ENCODE measurements around the gene SPSB4.

The SPSB4 gene

GRCh38 chr3:141087778-141088130, 36.6 kb downstream of the SPSB4 start:
- Histone ChIP-seq H3K27ac (ENCODE audit: extremely low read depth, low read depth, low read length) (no peak overlapping the region), H3K4me1 (ENCODE audit: control insufficient read depth, insufficient read depth, low read length) (no peaks in the 10 kb centered on the region), H3K9me3 (ENCODE audit: control insufficient read depth, insufficient read depth, low read depth, low read length) (no peaks in the 10 kb centered on the region), H3K36me3 (ENCODE audit: control insufficient read depth in 2 of 2, insufficient read depth in 1 of 2, low read length in 2 of 2) (no peaks in the 10 kb centered on the region), H3K4me3 (ENCODE audit: low read depth, low read length) (no peak overlapping the region)
- TF ChIP-seq ZNF274 (IDR thresholded peaks at IDR 0.05; ENCODE audit: low read length) (no peak), ZNF274 (tag by site-specific recombination; IDR thresholded peaks at IDR 0.05; ENCODE audit: borderline replicate concordance) (no peak), ZNF133 (tag by site-specific recombination; IDR thresholded peaks at IDR 0.05) (no peak), BCL6B (tag by site-specific recombination; IDR thresholded peaks at IDR 0.05) (no peak), SALL2 (tag by site-specific recombination; IDR thresholded peaks at IDR 0.05; ENCODE audit: borderline replicate concordance) (no peak), AEBP2 (tag by site-specific recombination; IDR thresholded peaks at IDR 0.05; ENCODE audit: borderline replicate concordance) (no peak), ZNF777 (tag by site-specific recombination; IDR thresholded peaks at IDR 0.05; ENCODE audit: borderline replicate concordance) (no peak), ZSCAN16 (tag by site-specific recombination; IDR thresholded peaks at IDR 0.05) (no peak), ZNF175 (tag by site-specific recombination; IDR thresholded peaks at IDR 0.05) (no peak), ZNF24 (tag by site-specific recombination; IDR thresholded peaks at IDR 0.05) (no peak), SP7 (tag by site-specific recombination; IDR thresholded peaks at IDR 0.05) (no peak), REST (tag by site-specific recombination; IDR thresholded peaks at IDR 0.05) (no peak), GFI1B (tag by site-specific recombination; IDR thresholded peaks at IDR 0.05) (no peak), ELK4 (IDR thresholded peaks at IDR 0.05; ENCODE audit: borderline replicate concordance, low read depth, low read length) (no peak)
- ChIA-PET POLR2A (no interaction called here), CTCF (interaction anchor here (0.6 kb wide), 1 partner anchor 36 kb away, joined by 4 read pairs; no protein-coding TSS in a partner anchor)

- Histone ChIP-seq H3K4me1 (ENCODE audit: control insufficient read depth, insufficient read depth, low read length) (no peaks in the 10 kb centered on the region), H3K4me3 (ENCODE audit: low read depth, low read length) (no peak overlapping the region), H3K9me3 (ENCODE audit: control insufficient read depth, insufficient read depth, low read depth, low read length) (no peaks in the 10 kb centered on the region), H3K27ac (ENCODE audit: extremely low read depth, low read depth, low read length) (no peak overlapping the region), H3K36me3 (ENCODE audit: control insufficient read depth in 2 of 2, insufficient read depth in 1 of 2, low read length in 2 of 2) (no peaks in the 10 kb centered on the region)
- ChIA-PET POLR2A (no interaction called here), CTCF (interaction anchor here (0.6 to 1.1 kb wide), 3 partner anchors 16 to 79 kb away, joined by 3 read pairs; no protein-coding TSS in a partner anchor)
- TF ChIP-seq ZNF518A (tag by site-specific recombination; conservative IDR thresholded peaks at IDR 0.05; ENCODE audit: low read depth) (no peak), ZNF433 (tag by site-specific recombination; IDR thresholded peaks at IDR 0.05; ENCODE audit: low read depth) (no peak), ZNF701 (tag by site-specific recombination; IDR thresholded peaks at IDR 0.05) (no peak), ZNF629 (tag by site-specific recombination; IDR thresholded peaks at IDR 0.05) (no peak), SCRT2 (tag by site-specific recombination; IDR thresholded peaks at IDR 0.05) (no peak), SP7 (tag by site-specific recombination; IDR thresholded peaks at IDR 0.05) (no peak), ZSCAN4 (tag by site-specific recombination; IDR thresholded peaks at IDR 0.05) (no peak)
Observed at GRCh38 chr3:141089339-141090152, 38.4 kb downstream of the SPSB4 start.
